Cardiac muscle cell (in vitro differentiated cells and primary cell): ENCODE measurements around the gene AZIN2. TPM values are rescaled to one million over a fixed set of nuclear protein-coding genes. Genes with fewer than 3 reads are reported as not detected.
"Not testable (repeated sequence)": the region's sequence is repeated elsewhere in the genome, so short reads cannot be mapped to it uniquely, and the experiment has no call there.

Experiments used
- DNase-seq, 2 donors: peaks; one replicate each; pipeline versions ENCODE4 v3.0.0 to v3.0.0-alpha.2; 2010 to 2017; ENCODE audit warnings: low read depth in 1 of 2, low spot score in 1 of 2
- H3K27ac ChIP-seq: fragments of 200-600 bp; sonication (generic); 2 replicates; pipeline ENCODE4 v1.5.1; 2016
- H3K27me3 ChIP-seq: fragments of 200-600 bp; sonication (generic); 2 replicates; pipeline ENCODE4 v1.6.0; 2016; ENCODE audit warnings: control low read depth
- H3K36me3 ChIP-seq: fragments of 200-600 bp; sonication (generic); 2 replicates; pipeline ENCODE4 v1.5.1; 2016; ENCODE audit warnings: control low read depth
- H3K4me1 ChIP-seq: fragments of 200-600 bp; sonication (generic); 2 replicates; pipeline ENCODE4 v1.8.1; 2017; ENCODE audit warnings: low read depth, mild to moderate bottlenecking, mixed run types
- H3K4me3 ChIP-seq: fragments of 200-600 bp; sonication (generic); 2 replicates; pipeline ENCODE4 v1.5.1; 2016; ENCODE audit warnings: mild to moderate bottlenecking
- H3K9me3 ChIP-seq: fragments of 200-600 bp; sonication (generic); 2 replicates; pipeline ENCODE4 v1.5.1; 2017; ENCODE audit warnings: low read depth, mild to moderate bottlenecking, control low read depth
- polyA plus RNA-seq: library from polyadenylated mRNA; unstranded; fragments of >200 nt; fragmentation: Nextera tagmentation; extraction: Ambion mirVana; gene quantifications from 2 replicates; pipeline ENCODE4 v1.2.1, GENCODE V29; 2016
- total RNA-seq: library from RNA; depleted of rRNA; stranded (reverse); fragments of >200 nt; gene quantifications from 2 replicates; pipeline ENCODE4 v1.2.3, GENCODE V29; 2016
- TF ChIP-seq, protein P1 (sequence below): IDR thresholded peaks from 2 replicates; pipeline ENCODE4 v1.5.1; 2012; ENCODE audit warnings: low read depth, mild to moderate bottlenecking, low read length

The AZIN2 gene
- total and polyA plus RNA-seq, 2 experiments from 2014 or later, result 7.7 to 18.6 TPM

DNA sequence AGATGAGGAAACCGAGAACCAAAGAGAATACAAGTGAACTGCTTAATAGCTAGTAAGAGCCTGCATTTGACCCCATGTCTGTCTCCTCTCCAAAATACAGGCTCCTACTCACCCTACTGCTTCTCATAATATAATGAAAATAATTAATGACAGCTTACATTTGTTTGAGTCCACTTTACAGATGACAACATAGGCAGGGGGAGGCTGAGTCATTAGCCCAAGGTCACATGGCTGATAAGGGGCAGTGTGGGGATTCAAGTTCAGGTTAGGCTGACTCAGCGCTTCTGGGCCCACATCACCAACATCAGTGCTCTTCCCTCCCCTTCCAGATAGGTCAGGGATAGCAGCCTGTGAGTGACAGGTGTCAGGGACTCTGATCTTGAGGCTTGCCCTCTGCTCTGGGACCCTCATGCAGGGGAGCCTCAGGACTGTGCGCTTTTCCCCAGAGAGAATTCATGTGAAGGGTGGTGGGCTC, 16.2 kb downstream of the AZIN2 start:
- Histone ChIP-seq H3K27me3 (no peaks in the 10 kb centered on the region), H3K4me1 (no peaks in the 10 kb centered on the region), H3K9me3 (no peaks in the 10 kb centered on the region), H3K4me3 (no peak overlapping the region), H3K27ac (no peak overlapping the region), H3K36me3 (no peaks in the 10 kb centered on the region)
- DNase-seq, result peak in 1 of 2 donors; percentile 67
- TF ChIP-seq, protein P1, sequence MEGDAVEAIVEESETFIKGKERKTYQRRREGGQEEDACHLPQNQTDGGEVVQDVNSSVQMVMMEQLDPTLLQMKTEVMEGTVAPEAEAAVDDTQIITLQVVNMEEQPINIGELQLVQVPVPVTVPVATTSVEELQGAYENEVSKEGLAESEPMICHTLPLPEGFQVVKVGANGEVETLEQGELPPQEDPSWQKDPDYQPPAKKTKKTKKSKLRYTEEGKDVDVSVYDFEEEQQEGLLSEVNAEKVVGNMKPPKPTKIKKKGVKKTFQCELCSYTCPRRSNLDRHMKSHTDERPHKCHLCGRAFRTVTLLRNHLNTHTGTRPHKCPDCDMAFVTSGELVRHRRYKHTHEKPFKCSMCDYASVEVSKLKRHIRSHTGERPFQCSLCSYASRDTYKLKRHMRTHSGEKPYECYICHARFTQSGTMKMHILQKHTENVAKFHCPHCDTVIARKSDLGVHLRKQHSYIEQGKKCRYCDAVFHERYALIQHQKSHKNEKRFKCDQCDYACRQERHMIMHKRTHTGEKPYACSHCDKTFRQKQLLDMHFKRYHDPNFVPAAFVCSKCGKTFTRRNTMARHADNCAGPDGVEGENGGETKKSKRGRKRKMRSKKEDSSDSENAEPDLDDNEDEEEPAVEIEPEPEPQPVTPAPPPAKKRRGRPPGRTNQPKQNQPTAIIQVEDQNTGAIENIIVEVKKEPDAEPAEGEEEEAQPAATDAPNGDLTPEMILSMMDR, result no peak

DNA sequence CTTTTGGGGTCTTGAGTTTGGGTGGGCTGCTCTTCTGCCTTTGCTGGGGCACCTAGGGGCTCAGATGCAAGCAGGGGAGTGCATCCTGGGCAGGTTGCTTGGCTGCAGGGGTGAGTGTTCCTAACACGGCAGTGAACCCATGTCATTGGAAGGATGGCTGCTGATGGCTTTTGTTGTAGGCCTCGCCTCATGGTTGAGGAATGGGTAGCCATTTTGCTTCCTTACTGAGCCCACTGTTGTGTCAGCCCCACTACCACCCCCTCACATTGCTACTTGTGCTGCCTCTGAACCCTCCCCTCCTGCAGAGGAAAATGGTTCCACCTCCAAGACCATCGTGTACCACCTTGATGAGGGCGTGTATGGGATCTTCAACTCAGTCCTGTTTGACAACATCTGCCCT, 16.8 kb downstream of the AZIN2 start:
- Histone ChIP-seq H3K4me1 (no peaks in the 10 kb centered on the region), H3K9me3 (no peaks in the 10 kb centered on the region), H3K27me3 (no peaks in the 10 kb centered on the region), H3K4me3 (no peak overlapping the region), H3K36me3 (no peaks in the 10 kb centered on the region), H3K27ac (no peak overlapping the region)
- no peak for DNase-seq
- TF ChIP-seq, protein P1, result no peak

DNA sequence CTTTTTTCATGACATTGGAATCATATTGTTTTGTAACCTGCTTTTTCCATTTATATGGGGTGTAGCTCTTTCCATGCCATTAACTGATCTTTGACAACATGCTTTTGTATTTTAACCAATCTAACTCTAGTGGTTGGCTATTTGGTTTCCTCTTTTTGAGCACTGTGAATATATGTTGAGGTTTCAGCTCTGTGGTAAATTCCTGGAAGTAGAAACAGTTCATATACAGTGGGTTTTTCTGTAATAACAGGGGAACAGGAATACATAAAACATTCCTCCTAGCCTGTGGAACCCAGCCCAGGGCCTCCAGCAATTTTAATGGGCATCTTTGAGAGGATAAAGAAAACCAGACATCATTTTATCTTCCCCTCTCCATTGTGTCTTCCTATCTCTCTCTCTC, 17.4 kb downstream of the AZIN2 start:
- no peak overlapping the region for H3K27ac ChIP-seq
- H3K4me1 ChIP-seq, result no peaks in the 10 kb centered on the region
- no peaks in the 10 kb centered on the region for H3K27me3 ChIP-seq
- TF ChIP-seq, protein P1, result no peak
- H3K36me3 ChIP-seq, result no peaks in the 10 kb centered on the region
- no peak overlapping the region for H3K4me3 ChIP-seq
- peak in 1 of 2 donors; percentile 58 for DNase-seq
- no peaks in the 10 kb centered on the region for H3K9me3 ChIP-seq

DNA sequence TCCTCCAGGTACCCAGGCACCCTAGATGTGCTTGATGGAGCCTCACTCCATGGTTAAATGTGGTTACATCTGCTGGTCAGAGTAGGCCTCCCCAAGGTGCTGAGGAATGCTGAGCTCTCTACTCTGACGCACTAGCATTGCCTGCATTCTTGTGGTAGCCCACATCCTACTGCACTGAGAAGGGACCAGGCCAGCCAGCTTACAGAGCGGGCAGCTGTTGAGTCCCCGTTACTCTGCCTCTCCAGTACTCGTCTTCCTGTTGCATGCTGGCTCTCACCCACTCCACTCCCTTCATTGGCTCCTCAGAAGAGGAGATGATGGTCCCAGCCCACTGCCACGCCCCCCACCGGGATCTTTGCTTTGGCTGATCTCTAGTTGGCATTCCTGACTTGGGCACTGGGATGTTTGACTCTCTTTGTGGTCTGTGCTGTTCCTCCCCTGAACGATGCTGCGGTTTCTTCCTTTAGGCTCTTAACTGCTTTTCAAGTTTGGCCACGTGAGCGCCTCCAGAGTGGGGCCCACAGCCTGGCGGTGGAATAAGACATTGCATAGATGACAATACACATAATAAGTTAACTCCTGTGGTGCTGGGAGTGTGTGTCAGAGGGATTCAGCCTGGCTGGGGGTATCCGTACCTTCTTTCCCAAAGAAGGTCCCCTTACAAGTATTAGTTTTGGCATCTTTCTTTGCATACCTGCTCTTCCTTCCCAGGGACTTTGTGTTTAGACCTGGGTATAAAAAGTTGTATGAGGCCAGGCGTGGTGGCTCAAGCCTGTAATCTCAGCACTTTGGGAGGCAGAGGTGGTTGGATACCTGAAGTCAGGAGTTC, 18.6 kb downstream of the AZIN2 start:
- TF ChIP-seq, protein P1, result peak; percentile 65
- Histone ChIP-seq H3K4me1 (no peaks in the 10 kb centered on the region), H3K4me3 (no peak overlapping the region), H3K9me3 (no peaks in the 10 kb centered on the region), H3K36me3 (no peaks in the 10 kb centered on the region), H3K27ac (no peak overlapping the region), H3K27me3 (no peaks in the 10 kb centered on the region)
- DNase-seq, result peak; percentile 17 to 100

DNA sequence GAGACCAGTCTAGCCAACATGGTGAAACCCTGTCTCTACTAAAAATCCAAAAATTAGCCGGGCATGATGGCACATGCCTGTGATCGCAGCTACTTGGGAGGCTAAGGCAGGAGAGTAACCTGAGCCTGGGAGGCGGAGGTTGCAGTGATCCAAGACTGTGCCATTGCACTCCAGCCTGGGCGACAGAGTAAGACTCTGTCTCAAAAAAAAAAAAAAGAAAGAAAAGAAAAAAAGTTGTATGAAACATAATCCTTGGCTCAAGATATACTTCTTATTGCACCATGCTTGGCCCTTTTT, 19.1 kb downstream of the AZIN2 start:
- DNase-seq, H3K27ac ChIP-seq, H3K4me1 ChIP-seq, H3K36me3 ChIP-seq, H3K27me3 ChIP-seq, H3K9me3 ChIP-seq, H3K4me3 ChIP-seq: not testable (repeated sequence)

DNA sequence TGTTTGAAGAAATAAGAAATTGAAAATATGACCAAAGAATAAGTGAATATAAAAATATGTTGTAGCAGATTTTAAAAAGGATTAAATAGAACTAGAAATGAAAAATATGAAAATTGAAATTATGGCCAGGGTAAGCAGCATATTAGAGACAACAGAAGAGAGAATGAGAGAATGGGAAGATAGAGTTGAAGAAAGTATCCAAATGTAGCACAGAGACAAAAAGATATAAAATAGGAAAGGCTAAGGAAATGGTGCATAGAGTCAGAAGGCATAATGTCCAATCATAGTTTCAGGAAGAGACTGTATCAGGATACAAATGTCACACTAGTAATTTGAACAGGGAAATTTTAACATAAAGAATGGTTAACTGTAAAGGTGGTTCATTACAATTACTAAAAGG, 29.5 kb downstream of the AZIN2 start:
- H3K4me3 ChIP-seq, result no peak overlapping the region
- H3K9me3 ChIP-seq, result no peaks in the 10 kb centered on the region
- no peaks in the 10 kb centered on the region for H3K36me3 ChIP-seq
- no peak for DNase-seq
- no peaks in the 10 kb centered on the region for H3K4me1 ChIP-seq
- TF ChIP-seq, protein P1, result no peak
- no peak overlapping the region for H3K27ac ChIP-seq
- H3K27me3 ChIP-seq, result no peaks in the 10 kb centered on the region
